ENCODE measurements around the gene AMMECR1.
"Not testable (repeated sequence)": the region's sequence is repeated elsewhere in the genome, so short reads cannot be mapped to it uniquely, and the experiment has no call there.

AMMECR1 gene

GRCh38 chrX:110161361-110161686 lies 156.6 kb downstream of the AMMECR1 start:
- DNase-seq = no peak

DNA sequence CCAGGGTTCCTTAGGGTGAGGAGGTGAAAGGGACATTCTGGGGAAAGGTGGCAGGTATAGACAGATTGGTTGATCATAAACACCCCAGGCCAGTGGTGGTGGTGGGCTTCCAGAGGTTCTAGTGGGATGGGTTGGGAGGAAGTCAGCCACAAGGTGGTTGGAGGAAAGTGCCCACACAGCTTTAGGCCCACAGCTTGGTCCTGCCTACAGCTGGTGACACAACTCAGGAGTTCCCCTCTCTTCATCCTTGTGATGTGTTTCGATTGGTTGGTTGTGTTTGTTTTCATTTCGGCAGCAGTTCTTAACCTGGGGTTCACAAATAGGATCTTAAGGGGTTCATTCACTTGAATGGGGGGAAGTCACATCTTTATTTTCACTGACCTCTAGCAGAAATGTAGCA lies 158.0 kb downstream of the AMMECR1 start:
- peak; percentile 17 for DNase-seq

DNA sequence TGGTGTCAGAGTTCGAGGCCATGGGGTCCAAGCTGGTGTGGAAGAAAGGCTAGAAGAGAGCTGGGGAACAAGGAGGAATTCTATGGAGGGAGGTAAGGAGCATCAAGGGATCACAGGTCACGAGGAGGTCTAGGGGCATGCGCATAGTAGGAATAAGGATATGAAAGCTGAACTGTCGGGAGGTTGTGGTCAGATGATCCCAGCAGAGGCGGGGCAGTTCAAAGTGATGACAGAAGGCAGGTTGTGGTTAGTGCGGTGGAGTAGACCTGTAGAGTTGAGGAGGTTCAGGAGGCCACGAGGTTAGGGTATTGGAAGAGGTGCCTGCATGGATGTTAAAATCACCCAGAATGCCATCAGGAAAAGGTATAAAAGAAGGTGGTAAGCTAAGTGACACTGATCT lies 158.7 kb downstream of the AMMECR1 start:
- DNase-seq = no peak

- DNase-seq = no peak
Measured at GRCh38 chrX:110157444-110157843, 160.4 kb downstream of the AMMECR1 start.

DNA sequence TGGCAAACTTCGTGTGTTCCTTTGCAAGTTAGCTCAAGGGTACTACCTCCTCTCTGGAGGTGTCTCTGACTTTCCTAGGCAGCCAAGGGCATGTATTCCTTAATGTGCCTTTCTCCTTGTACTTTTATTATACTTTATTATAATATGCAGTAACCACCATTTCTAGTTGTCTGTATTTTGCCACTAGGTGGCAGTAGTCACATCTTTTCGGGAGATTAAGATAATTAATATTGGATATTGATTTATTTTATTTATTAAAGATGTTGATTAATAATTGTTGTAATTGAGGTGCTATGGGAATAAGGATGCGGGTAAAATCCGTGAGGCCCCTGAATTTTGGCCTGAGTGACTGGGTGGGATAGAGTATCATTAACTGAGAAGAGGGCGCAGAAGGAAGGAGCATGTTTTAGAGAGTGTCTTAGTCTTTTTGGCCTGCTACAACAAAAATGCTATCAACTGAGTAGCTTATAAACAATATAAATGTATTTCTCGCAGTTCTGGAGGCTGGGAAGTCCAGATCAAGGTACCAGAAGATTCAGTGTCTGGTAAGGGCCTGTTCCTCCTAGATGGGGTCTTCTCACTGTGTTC lies 161.6 kb downstream of the AMMECR1 start:
- peak; percentile 34 for DNase-seq

DNA sequence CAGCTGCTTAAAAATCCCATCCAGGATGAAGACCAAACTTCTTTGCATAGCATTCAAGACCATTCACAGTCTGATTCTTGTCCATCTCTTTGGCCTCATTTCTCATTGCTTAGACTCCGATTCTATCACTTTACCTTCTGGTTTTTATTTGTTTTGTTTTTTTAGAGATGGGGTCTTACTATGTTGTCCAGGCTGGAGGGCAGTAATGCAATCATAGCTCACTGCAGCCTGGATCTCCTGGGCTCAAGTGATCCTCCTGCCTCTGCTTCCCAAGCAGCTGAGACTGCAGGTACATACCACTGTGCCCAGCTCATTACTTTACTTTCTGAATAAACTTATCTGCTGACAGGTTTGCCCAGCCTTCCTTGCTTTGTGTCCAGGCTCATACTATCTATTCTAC lies 162.1 kb downstream of the AMMECR1 start:
- DNase-seq = no peak

- not testable (repeated sequence) for DNase-seq
Measured at GRCh38 chrX:110154328-110154727, 163.6 kb downstream of the AMMECR1 start.

DNA sequence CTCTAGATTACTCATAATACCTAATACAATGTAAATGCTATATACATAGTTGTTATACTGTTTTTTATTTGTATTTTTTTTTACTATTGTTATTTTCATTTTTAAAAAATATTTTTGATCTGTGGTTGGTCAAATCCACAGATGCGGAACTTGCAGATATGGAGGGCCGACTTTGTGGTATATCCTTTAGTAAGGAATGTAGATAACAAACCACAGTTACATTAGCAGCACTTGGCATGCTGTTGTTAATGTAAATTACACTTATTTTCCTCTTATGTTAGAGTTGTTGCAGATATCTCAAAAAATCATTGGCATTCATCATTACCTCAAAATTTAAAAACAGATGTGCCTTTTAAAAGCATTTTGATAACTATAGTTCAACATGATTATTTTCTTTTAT lies 164.0 kb downstream of the AMMECR1 start:
- DNase-seq = no peak

- no peak for DNase-seq
Measured at GRCh38 chrX:110153244-110153643, 164.6 kb downstream of the AMMECR1 start.

GRCh38 chrX:110146521-110146920 lies 171.4 kb downstream of the AMMECR1 start:
- DNase-seq = peak; percentile 63

- peak; percentile 46 for DNase-seq
Measured at GRCh38 chrX:110145854-110146253, 172.0 kb downstream of the AMMECR1 start.

GRCh38 chrX:110145311-110145710 lies 172.6 kb downstream of the AMMECR1 start:
- DNase-seq = no peak
